H54 (cell line): ENCODE results near the gene RFX4.
"Not testable (repeated sequence)": the region's sequence is repeated elsewhere in the genome, so short reads cannot be mapped to it uniquely, and the experiment has no call there.

Source experiments
- DNase-seq: peaks from one replicate; pipeline ENCODE4 v3.0.0; 2011; ENCODE audit warnings: low spot score, mixed read lengths; ENCODE audit not compliant: insufficient read length
- FAIRE-seq: peaks from 3 replicates; lab custom pipeline; 2011; peaks lifted over from hg19 to GRCh38; lab: Jason Lieb, UNC
- POLR2A ChIP-seq: IDR thresholded peaks from 2 replicates; pipeline ENCODE4 v1.6.1; 2011; ENCODE audit warnings: low read depth, mild to moderate bottlenecking, low read length

RFX4 gene

GRCh38 chr12:106675651-106676435 is 93.0 kb downstream of the RFX4 start:
- no peak for TF ChIP-seq POLR2A
- FAIRE-seq (no peak), DNase-seq (no peak)

- no peak for FAIRE-seq
- DNase-seq, result no peak
- no peak for TF ChIP-seq POLR2A
These were observed 96.8 kb downstream of the RFX4 start for GRCh38 chr12:106679574-106679973.

- no peak for FAIRE-seq
- DNase-seq, result no peak
- TF ChIP-seq POLR2A, result no peak
These were observed 97.5 kb downstream of the RFX4 start for GRCh38 chr12:106680280-106680679.

GRCh38 chr12:106681210-106681609 is 98.4 kb downstream of the RFX4 start:
- FAIRE-seq (no peak), DNase-seq (no peak)
- no peak for TF ChIP-seq POLR2A

GRCh38 chr12:106682594-106683234 is 99.9 kb downstream of the RFX4 start:
- DNase-seq, result no peak
- no peak for TF ChIP-seq POLR2A
- no peak for FAIRE-seq

- TF ChIP-seq POLR2A, result no peak
- FAIRE-seq, result no peak
These were observed 101.7 kb downstream of the RFX4 start for GRCh38 chr12:106684497-106684896.

GRCh38 chr12:106685381-106685780 is 102.6 kb downstream of the RFX4 start:
- no peak for DNase-seq
- no peak for FAIRE-seq
- no peak for TF ChIP-seq POLR2A

More at GRCh38 chr12:106684497-106684896, 101.7 kb downstream of the RFX4 start:
- no peak for DNase-seq

- no peak for FAIRE-seq
- no peak for DNase-seq
- no peak for TF ChIP-seq POLR2A
These were observed 104.9 kb downstream of the RFX4 start for GRCh38 chr12:106687672-106688071.

GRCh38 chr12:106690569-106691305 is 107.9 kb downstream of the RFX4 start:
- FAIRE-seq, result no peak
- no peak for DNase-seq

GRCh38 chr12:106692033-106692432 is 109.2 kb downstream of the RFX4 start:
- not testable (repeated sequence) for FAIRE-seq, DNase-seq

More at GRCh38 chr12:106690569-106691305, 107.9 kb downstream of the RFX4 start:
- TF ChIP-seq POLR2A, result no peak

GRCh38 chr12:106692896-106693820 is 110.4 kb downstream of the RFX4 start:
- FAIRE-seq, result no peak
- no peak for TF ChIP-seq POLR2A
- DNase-seq, result no peak

GRCh38 chr12:106696071-106696470 is 113.3 kb downstream of the RFX4 start:
- FAIRE-seq, result no peak
- DNase-seq, result no peak

More at GRCh38 chr12:106696071-106696470, 113.3 kb downstream of the RFX4 start:
- no peak for TF ChIP-seq POLR2A
